HG02852 (cell line): ENCODE results near the gene KIF5A.

Source experiments
- ATAC-seq: cut with Tn5 transposase; IDR thresholded peaks from one replicate; pipeline ENCODE4 v1.9.1; 2021; ENCODE audit warnings: mild to moderate bottlenecking, moderate library complexity; ENCODE audit not compliant: unreplicated experiment

The KIF5A gene

DNA sequence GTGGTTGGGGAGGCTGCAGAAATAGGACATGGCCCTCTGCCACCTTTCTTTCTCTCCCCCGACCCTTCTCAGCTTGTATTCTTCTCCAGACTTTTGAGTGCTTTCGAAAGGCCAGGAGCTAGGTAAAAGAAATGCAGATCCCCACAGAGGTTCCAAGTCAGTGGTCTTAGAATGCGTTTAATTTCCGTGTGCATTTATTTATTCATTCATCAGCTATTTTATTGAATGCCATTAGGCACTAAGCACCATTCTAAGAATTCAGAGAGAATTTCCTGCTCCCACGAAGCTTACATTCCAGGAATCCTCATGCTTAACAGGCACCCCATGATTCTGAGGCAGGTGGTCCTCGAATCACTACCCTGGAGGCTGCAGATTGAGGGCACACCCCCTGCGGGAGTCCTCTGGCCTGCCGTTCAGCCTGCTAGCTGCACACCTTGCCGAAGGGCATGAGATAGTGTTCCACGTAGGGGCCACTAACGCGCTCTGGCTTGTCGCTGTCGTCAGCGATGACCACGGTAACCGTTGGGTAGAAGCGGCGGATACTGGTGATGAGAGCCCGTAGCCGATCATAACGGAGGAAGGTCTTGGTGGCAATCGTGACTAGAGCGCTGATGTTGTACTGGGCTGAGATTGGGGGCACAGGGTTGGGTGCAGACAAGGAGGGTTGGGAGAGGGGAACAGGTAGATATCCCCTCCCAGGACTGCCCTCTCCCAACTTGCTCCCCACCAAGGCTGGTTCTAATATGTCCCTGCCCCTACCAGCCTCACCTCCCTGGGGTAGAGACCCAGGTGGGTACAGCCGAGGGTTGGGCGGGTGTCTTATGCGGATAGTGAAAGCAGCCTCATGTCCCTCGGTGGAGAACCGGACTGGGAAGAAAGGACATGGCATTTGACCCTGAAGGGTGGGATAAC is 78.7 kb downstream of the KIF5A start:
- no peak for ATAC-seq

DNA sequence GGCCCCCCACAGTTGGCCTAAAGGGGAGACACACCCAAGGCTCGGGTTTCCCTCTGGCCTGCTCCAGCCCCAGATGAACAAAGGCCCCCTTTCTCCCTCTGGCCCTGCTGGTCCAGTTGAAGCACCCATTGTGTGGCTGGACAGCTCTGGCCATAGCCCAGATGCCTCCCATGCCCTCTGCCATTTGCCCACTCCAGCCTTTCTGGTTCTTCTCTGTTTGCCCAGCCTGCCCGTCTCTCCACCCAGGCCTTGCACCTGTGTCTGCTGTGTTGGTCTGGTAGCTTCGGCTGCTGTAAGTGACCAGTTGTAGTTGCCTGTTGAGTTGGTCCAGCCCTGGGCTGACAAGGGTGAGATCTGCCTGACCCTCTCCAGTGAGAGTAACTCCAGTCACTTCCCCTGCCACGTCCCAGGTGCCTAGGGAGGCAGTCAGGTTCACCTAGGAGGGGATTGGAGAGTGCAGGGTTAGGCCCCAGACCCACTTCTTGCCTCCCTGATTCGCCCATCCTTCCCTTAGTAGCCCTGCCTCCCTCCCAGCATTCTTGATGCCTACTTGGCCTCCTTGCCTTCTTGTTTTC is 80.1 kb downstream of the KIF5A start:
- ATAC-seq, result no peak

- no peak for ATAC-seq
Observed at GRCh38 chr12:57630891-57631433, 81.1 kb downstream of the KIF5A start.

DNA sequence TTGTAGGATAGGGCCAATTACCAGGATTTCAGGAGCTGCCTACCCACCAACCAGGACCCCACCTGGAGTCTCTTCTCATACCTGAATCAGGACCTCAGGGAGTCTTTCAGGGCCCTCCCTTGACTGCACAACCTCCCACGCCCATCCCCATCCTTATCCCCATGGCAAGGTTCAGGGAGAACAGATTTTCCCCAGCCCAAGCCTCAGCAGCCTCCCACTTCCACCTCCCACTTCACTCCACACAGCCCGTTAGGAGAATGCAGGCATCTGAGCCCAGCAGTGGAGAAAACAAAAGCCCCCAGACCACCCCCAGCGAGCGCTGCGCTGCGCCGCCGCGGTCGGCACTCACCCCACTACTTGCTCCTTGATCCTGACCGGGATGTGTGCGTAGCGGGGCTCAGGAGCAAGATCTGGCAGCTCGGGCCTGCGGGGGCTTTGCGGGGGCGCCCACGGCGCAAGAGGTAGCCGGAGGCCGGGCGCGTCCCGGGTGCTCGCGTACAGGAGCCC is 81.8 kb downstream of the KIF5A start:
- ATAC-seq, result no peak

GRCh38 chr12:57632073-57632957 is 82.5 kb downstream of the KIF5A start:
- peak; percentile 26 for ATAC-seq

GRCh38 chr12:57632958-57633840 is 83.4 kb downstream of the KIF5A start, which contains the start of gene B4GALNT1:
B4GALNT1 (minus strand) TSS chr12:57633201; CDS start chr12:57632132, 1,069 bp downstream.
- ATAC-seq, result peak; percentile 70
